ENCODE measurements around the gene OGDH. TPM values are rescaled to one million over a fixed set of nuclear protein-coding genes. Genes with fewer than 3 reads are reported as not detected.
A peak's percentile ranks its signal among the peaks of the same experiment; 100 is the strongest.

Gene OGDH
- total and polyA plus RNA-seq, 4 experiments from 2014 or later, result 42.2 to 126 (median 88.8) TPM

DNA sequence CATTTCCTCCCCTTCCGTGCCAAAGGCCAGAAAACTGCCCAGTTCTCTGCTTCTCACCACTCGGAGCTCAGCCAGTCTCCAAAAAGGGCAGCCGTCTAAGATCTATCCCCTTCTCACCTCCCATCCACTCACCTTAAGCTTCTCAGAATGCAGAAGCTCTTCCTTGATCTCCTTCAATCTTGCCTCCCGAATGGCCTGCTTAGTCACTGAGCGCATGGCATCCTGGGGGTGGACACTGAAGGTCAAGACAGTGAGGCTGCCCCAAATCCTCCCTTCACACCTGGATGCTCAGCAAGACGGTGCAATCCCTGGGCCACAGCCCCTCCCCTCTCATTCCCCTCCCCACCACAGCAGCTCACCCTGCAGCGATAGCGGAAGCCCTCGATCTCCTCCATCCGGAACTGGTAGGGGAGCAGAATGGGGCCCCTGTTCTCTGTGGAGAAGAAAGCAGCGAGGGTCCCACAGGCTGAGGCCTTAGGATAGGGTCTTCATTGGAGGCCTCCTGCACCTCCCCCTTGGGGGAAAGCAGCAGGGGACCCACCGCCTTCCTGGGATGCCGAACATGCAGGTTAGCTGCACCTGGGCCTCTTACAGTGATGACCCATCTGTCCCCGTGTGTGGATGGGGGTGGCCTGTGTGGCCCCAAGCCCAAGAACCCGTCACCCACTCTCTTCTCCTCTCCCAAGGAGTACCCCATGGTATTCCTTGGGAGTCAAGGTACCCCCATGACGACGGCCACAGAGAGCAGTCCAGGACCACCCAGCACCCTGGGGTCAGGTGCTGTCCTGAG lies 37.5 kb upstream of the OGDH start:
- peak overlapping the region in 4 of 7 donors; percentile 22 to 65 (median 42) for H3K27ac Mint-ChIP-seq
- H3K9me3 Mint-ChIP-seq, result no peaks in the 10 kb centered on the region
- no peak overlapping the region for H3K4me3 Mint-ChIP-seq
- no peaks in the 10 kb centered on the region for H3K27me3 Mint-ChIP-seq
- no peaks in the 10 kb centered on the region for H3K9me3 ChIP-seq (ENCODE audit: control insufficient read depth in 1 of 2, low read length in 2 of 2)
- peaks cover 53 to 88% of the 10 kb centered on the region in 2 donors for H3K36me3 Mint-ChIP-seq
- no peak overlapping the region for H3K4me3 ChIP-seq (ENCODE audit: low read length in 2 of 2)
- CTCF ChIA-PET (ENCODE audit: partially characterized antibody), result interaction anchor here (1.2 to 5.1 kb wide), 2 partner anchors 12 to 548 kb away, joined by 3 to 32 read pairs; partner anchors contain the start of gene TMED4
- H3K4me1 Mint-ChIP-seq, result peaks cover 12 to 30% (median 22%) of the 10 kb centered on the region in 4 donors
- peaks cover 30% of the 10 kb centered on the region for H3K4me1 ChIP-seq (ENCODE audit: insufficient read depth, low read length)
- H3K36me3 ChIP-seq (ENCODE audit: insufficient read depth, low read length), result peaks cover 70% of the 10 kb centered on the region
- H3K27me3 ChIP-seq (ENCODE audit: insufficient read depth, low read length), result no peaks in the 10 kb centered on the region
- DNase-seq, result no peak
- POLR2A ChIA-PET (ENCODE audit: partially characterized antibody), result interaction anchor here (0.5 to 5.8 kb wide), 8 partner anchors 9 to 430 kb away, joined by 3 to 67 read pairs (median 3); partner anchors contain the start of genes NUDCD3, PURB and TMED4
- intact Hi-C loops (cut with micrococcal nuclease), result no loop called here
- H3K27ac ChIP-seq (ENCODE audit: low read depth, low read length), result no peak overlapping the region

GRCh38 chr7:44569959-44570358 lies 36.5 kb upstream of the OGDH start:
- Histone ChIP-seq H3K27me3 (ENCODE audit: insufficient read depth, low read length) (no peaks in the 10 kb centered on the region), H3K27ac (ENCODE audit: low read depth, low read length) (no peak overlapping the region), H3K4me1 (ENCODE audit: insufficient read depth, low read length) (peaks cover 37% of the 10 kb centered on the region), H3K36me3 (ENCODE audit: insufficient read depth, low read length) (peaks cover 68% of the 10 kb centered on the region), H3K4me3 (ENCODE audit: low read length in 2 of 2) (no peak overlapping the region), H3K9me3 (ENCODE audit: control insufficient read depth in 1 of 2, low read length in 2 of 2) (no peaks in the 10 kb centered on the region)
- peak overlapping the region in 2 of 7 donors; percentile 35 to 48 for H3K27ac Mint-ChIP-seq
- peaks cover 49 to 88% of the 10 kb centered on the region in 2 donors for H3K36me3 Mint-ChIP-seq
- H3K4me1 Mint-ChIP-seq, result peaks cover 20 to 39% (median 31%) of the 10 kb centered on the region in 4 donors
- H3K4me3 Mint-ChIP-seq, result no peak overlapping the region
- H3K9me3 Mint-ChIP-seq, result no peaks in the 10 kb centered on the region
- ChIA-PET POLR2A (ENCODE audit: partially characterized antibody) (interaction anchor here (1.0 to 5.8 kb wide), 3 partner anchors 8 to 69 kb away, joined by 3 to 67 read pairs (median 3); partner anchors contain the start of gene TMED4), CTCF (ENCODE audit: partially characterized antibody) (no interaction called here)
- no peaks in the 10 kb centered on the region for H3K27me3 Mint-ChIP-seq
- intact Hi-C loops (cut with micrococcal nuclease), result loop anchor here (5.0 kb wide), 2 partner anchors 37 to 488 kb away; partner anchors contain the start of genes OGDH and POLM
- no peak for DNase-seq

GRCh38 chr7:44572771-44573170 lies 33.7 kb upstream of the OGDH start:
- peak overlapping the region; percentile 94 to 99 (median 96) for H3K4me3 Mint-ChIP-seq
- CTCF ChIA-PET (ENCODE audit: partially characterized antibody), result interaction anchor here (0.9 to 5.4 kb wide), 8 partner anchors 8 to 314 kb away, joined by 3 to 36 read pairs (median 4); partner anchors contain the start of gene NUDCD3
- H3K27ac Mint-ChIP-seq, result peak overlapping the region; percentile 97 to 99 (median 99)
- POLR2A ChIA-PET (ENCODE audit: partially characterized antibody), result interaction anchor here (1.0 to 5.8 kb wide), 14 partner anchors 7 to 538 kb away, joined by 3 to 67 read pairs (median 14); partner anchors contain the start of genes DBNL, H2AZ2, NUDCD3 and OGDH
- peaks cover 35 to 72% of the 10 kb centered on the region in 2 donors for H3K36me3 Mint-ChIP-seq
- peaks cover 26 to 41% (median 34%) of the 10 kb centered on the region in 4 donors for H3K4me1 Mint-ChIP-seq
- Histone ChIP-seq H3K27ac (ENCODE audit: low read depth, low read length) (peak overlapping the region; percentile 94), H3K9me3 (ENCODE audit: control insufficient read depth in 1 of 2, low read length in 2 of 2) (no peaks in the 10 kb centered on the region), H3K27me3 (ENCODE audit: insufficient read depth, low read length) (no peaks in the 10 kb centered on the region), H3K4me3 (ENCODE audit: low read length in 2 of 2) (peak overlapping the region; percentile 93), H3K36me3 (ENCODE audit: insufficient read depth, low read length) (peaks cover 51% of the 10 kb centered on the region), H3K4me1 (ENCODE audit: insufficient read depth, low read length) (peaks cover 31% of the 10 kb centered on the region)
- no peaks in the 10 kb centered on the region for H3K9me3 Mint-ChIP-seq
- DNase-seq, result no peak
- no peaks in the 10 kb centered on the region for H3K27me3 Mint-ChIP-seq
- intact Hi-C loops (cut with micrococcal nuclease), result loop anchor here (2.0 to 5.0 kb wide), 3 partner anchors 35 to 490 kb away; partner anchors contain the start of genes OGDH, POLM and ZMIZ2

GRCh38 chr7:44573464-44574286 lies 32.8 kb upstream of the OGDH start, which contains the start of gene DDX56:
Gene DDX56, minus strand, starts transcription at chr7:44573908. Its CDS starts 13 bp downstream, at chr7:44573895.
- no peaks in the 10 kb centered on the region for H3K27me3 ChIP-seq (ENCODE audit: insufficient read depth, low read length)
- peak within 1 kb of the TSS; percentile 93 for H3K4me3 ChIP-seq (ENCODE audit: low read length in 2 of 2)
- Mint-ChIP-seq H3K27ac (peak within 1 kb of the TSS; percentile 97 to 99 (median 99)), H3K9me3 (no peaks in the 10 kb centered on the region), H3K4me3 (peak within 1 kb of the TSS; percentile 94 to 99 (median 96)), H3K36me3 (peaks cover 33 to 74% of the 10 kb centered on the region in 2 donors), H3K4me1 (peaks cover 26 to 41% (median 34%) of the 10 kb centered on the region in 4 donors), H3K27me3 (no peaks in the 10 kb centered on the region)
- intact Hi-C loops (cut with micrococcal nuclease), result loop anchor here (1.0 to 5.0 kb wide), 6 partner anchors 9 to 491 kb away; partner anchors contain the start of genes NUDCD3, OGDH, POLM and PPIA
- ChIA-PET CTCF (ENCODE audit: partially characterized antibody) (interaction anchor here (1.0 to 5.4 kb wide), 7 partner anchors 9 to 313 kb away, joined by 3 to 36 read pairs (median 4); partner anchors contain the start of gene TMED4), POLR2A (ENCODE audit: partially characterized antibody) (interaction anchor here (0.6 to 5.8 kb wide), 22 partner anchors 8 to 537 kb away, joined by 3 to 67 read pairs (median 6); partner anchors contain the start of genes DBNL, H2AZ2, NUDCD3 and OGDH)
- H3K36me3 ChIP-seq (ENCODE audit: insufficient read depth, low read length), result peaks cover 48% of the 10 kb centered on the region
- peak within 1 kb of the TSS; percentile 94 for H3K27ac ChIP-seq (ENCODE audit: low read depth, low read length)
- H3K9me3 ChIP-seq (ENCODE audit: control insufficient read depth in 1 of 2, low read length in 2 of 2), result no peaks in the 10 kb centered on the region
- peak; percentile 87 to 93 (median 88) for DNase-seq
- H3K4me1 ChIP-seq (ENCODE audit: insufficient read depth, low read length), result peaks cover 30% of the 10 kb centered on the region

DNA sequence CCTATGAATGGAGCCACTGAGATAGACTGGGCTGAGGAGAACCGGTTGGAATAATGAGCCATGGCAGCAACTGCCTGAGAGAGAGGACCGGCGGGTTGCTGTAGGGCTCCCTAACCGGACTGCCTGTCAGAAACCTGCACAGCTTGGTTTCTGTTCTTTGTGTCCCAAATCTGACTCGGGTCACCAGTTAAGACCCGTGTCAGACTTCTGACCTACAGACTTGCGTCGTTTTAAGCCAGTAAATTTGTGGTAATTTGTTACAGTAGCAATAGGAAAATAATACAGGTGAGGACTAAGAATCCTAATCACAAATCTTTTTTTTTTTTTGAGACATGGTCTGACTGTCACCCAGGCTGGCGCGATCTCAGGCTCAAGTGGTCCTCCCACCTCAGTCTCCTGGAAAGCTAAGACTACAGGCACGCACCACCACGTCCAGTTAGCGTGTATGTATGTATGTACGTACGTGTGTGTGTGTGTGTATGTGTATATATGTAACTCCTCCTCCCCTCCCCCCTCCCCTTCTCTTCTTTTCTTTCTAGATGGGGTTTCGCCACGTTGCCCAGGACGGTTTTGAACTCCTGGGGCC lies 32.0 kb upstream of the OGDH start:
- Histone ChIP-seq H3K27me3 (ENCODE audit: insufficient read depth, low read length) (no peaks in the 10 kb centered on the region), H3K36me3 (ENCODE audit: insufficient read depth, low read length) (peaks cover 48% of the 10 kb centered on the region), H3K4me3 (ENCODE audit: low read length in 2 of 2) (peak overlapping the region; percentile 93), H3K4me1 (ENCODE audit: insufficient read depth, low read length) (peaks cover 36% of the 10 kb centered on the region), H3K9me3 (ENCODE audit: control insufficient read depth in 1 of 2, low read length in 2 of 2) (no peaks in the 10 kb centered on the region), H3K27ac (ENCODE audit: low read depth, low read length) (peak overlapping the region; percentile 94)
- Mint-ChIP-seq H3K27me3 (no peaks in the 10 kb centered on the region), H3K27ac (peak overlapping the region; percentile 97 to 99 (median 99)), H3K36me3 (peaks cover 34 to 75% of the 10 kb centered on the region in 2 donors), H3K4me1 (peaks cover 26 to 45% (median 36%) of the 10 kb centered on the region in 4 donors), H3K9me3 (no peaks in the 10 kb centered on the region), H3K4me3 (peak overlapping the region; percentile 94 to 99 (median 96))
- peak in 1 of 5 donors; percentile 43 for DNase-seq
- intact Hi-C loops (cut with micrococcal nuclease), result loop anchor here (1.0 to 5.0 kb wide), 5 partner anchors 8 to 492 kb away; partner anchors contain the start of genes NUDCD3, OGDH, POLM and PPIA
- POLR2A ChIA-PET (ENCODE audit: partially characterized antibody), result interaction anchor here (0.6 to 5.8 kb wide), 21 partner anchors 7 to 493 kb away, joined by 3 to 67 read pairs (median 5); partner anchors contain the start of genes H2AZ2, NUDCD3, OGDH and PURB
- CTCF ChIA-PET (ENCODE audit: partially characterized antibody), result interaction anchor here (1.0 to 5.4 kb wide), 3 partner anchors 8 to 60 kb away, joined by 3 to 36 read pairs (median 4); partner anchors contain the start of gene TMED4

- Histone ChIP-seq H3K9me3 (ENCODE audit: control insufficient read depth in 1 of 2, low read length in 2 of 2) (no peaks in the 10 kb centered on the region), H3K4me1 (ENCODE audit: insufficient read depth, low read length) (peaks cover 43% of the 10 kb centered on the region), H3K27ac (ENCODE audit: low read depth, low read length) (peak overlapping the region; percentile 94), H3K4me3 (ENCODE audit: low read length in 2 of 2) (no peak overlapping the region), H3K27me3 (ENCODE audit: insufficient read depth, low read length) (no peaks in the 10 kb centered on the region), H3K36me3 (ENCODE audit: insufficient read depth, low read length) (peaks cover 48% of the 10 kb centered on the region)
- Mint-ChIP-seq H3K4me1 (peaks cover 33 to 52% (median 42%) of the 10 kb centered on the region in 4 donors), H3K36me3 (peaks cover 33 to 75% of the 10 kb centered on the region in 2 donors), H3K9me3 (no peaks in the 10 kb centered on the region), H3K27ac (peak overlapping the region; percentile 97 to 99 (median 99)), H3K27me3 (no peaks in the 10 kb centered on the region), H3K4me3 (peak overlapping the region; percentile 94 to 99 (median 96))
- intact Hi-C loops (cut with micrococcal nuclease), result loop anchor here (2.0 kb wide), 2 partner anchors 84 to 222 kb away; partner anchors contain the start of genes NUDCD3 and PPIA
- ChIA-PET POLR2A (ENCODE audit: partially characterized antibody) (interaction anchor here (1.1 to 5.8 kb wide), 7 partner anchors 7 to 280 kb away, joined by 3 to 67 read pairs (median 5); partner anchors contain the start of genes OGDH and TMED4), CTCF (ENCODE audit: partially characterized antibody) (interaction anchor here (5.4 kb wide), 1 partner anchor 10 kb away, joined by 36 read pairs; no protein-coding TSS in a partner anchor)
- DNase-seq, result no peak
These were observed 31.4 kb upstream of the OGDH start for GRCh38 chr7:44575054-44575453.
